SK-N-SH treated with all-trans-retinoic acid at 6 μM for 48 hours (cell line): ENCODE data around the gene FHIT.

Source experiments
- ATAC-seq: fragments of 200-7000 bp; cut with Tn5 transposase; 3 replicates; pipeline ENCODE4 v1.9.1; 2020; ENCODE audit warnings: mild to moderate bottlenecking, moderate library complexity
- ARNTL ChIP-seq: fragments of 450-650 bp; formaldehyde crosslinking; IDR thresholded peaks from 2 replicates; pipeline ENCODE4 v1.5.0; 2020; ENCODE audit warnings: low read depth, mild to moderate bottlenecking, moderate library complexity, borderline replicate concordance
- BACH2 ChIP-seq: fragments of 250-450 bp; sonication (Bioruptor Pico); IDR thresholded peaks from 2 replicates; pipeline ENCODE4 v1.9.0; 2021; ENCODE audit warnings: mild to moderate bottlenecking, borderline replicate concordance
- CSDC2 ChIP-seq: fragments of 250-450 bp; sonication (Bioruptor Pico); IDR thresholded peaks from 2 replicates; pipeline ENCODE4 v1.5.0; 2020; ENCODE audit warnings: mild to moderate bottlenecking, moderate library complexity
- ESRRG ChIP-seq: fragments of 250-450 bp; sonication (Bioruptor Pico); IDR thresholded peaks from 2 replicates; pipeline ENCODE4 v1.6.1; 2021; ENCODE audit warnings: mild to moderate bottlenecking
- GLIS3 ChIP-seq: fragments of 250-450 bp; sonication (Bioruptor Pico); IDR thresholded peaks from 2 replicates; pipeline ENCODE4 v1.5.0; 2020; ENCODE audit warnings: mild to moderate bottlenecking, moderate library complexity
- ISL1 ChIP-seq: fragments of 250-450 bp; sonication (Bioruptor Pico); IDR thresholded peaks from 2 replicates; pipeline ENCODE4 v2.1.2; 2022; ENCODE audit warnings: mild to moderate bottlenecking, moderate library complexity
- OSR1 ChIP-seq: fragments of 250-450 bp; sonication (Bioruptor Pico); IDR thresholded peaks from 2 replicates; pipeline ENCODE4 v1.8.0; 2022; ENCODE audit warnings: moderate library complexity, mild to moderate bottlenecking, inconsistent platforms
- PATZ1 ChIP-seq: fragments of 250-450 bp; sonication (Bioruptor Pico); IDR thresholded peaks from 2 replicates; pipeline ENCODE4 v1.8.0; 2020; ENCODE audit warnings: mild to moderate bottlenecking, moderate library complexity, borderline replicate concordance
- POU6F1 ChIP-seq: fragments of 250-450 bp; sonication (Bioruptor Pico); IDR thresholded peaks from 2 replicates; pipeline ENCODE4 v1.8.0; 2021; ENCODE audit warnings: low read depth, mild to moderate bottlenecking, moderate library complexity, borderline replicate concordance
- PPARA ChIP-seq: fragments of 250-450 bp; sonication (Bioruptor Pico); IDR thresholded peaks from 2 replicates; pipeline ENCODE4 v1.5.0; 2020; ENCODE audit warnings: mild to moderate bottlenecking, borderline replicate concordance
- RARB ChIP-seq: fragments of 250-450 bp; sonication (Bioruptor Pico); IDR thresholded peaks from 2 replicates; pipeline ENCODE4 v1.8.0; 2021; ENCODE audit warnings: mild to moderate bottlenecking, moderate library complexity
- SNAI2 ChIP-seq: fragments of 250-450 bp; sonication (Bioruptor Pico); IDR thresholded peaks from 2 replicates; pipeline ENCODE4 v1.5.0; 2020; ENCODE audit warnings: mild to moderate bottlenecking, moderate library complexity
- TOX ChIP-seq: fragments of 250-450 bp; sonication (Bioruptor Pico); IDR thresholded peaks from 2 replicates; pipeline ENCODE4 v1.8.0; 2021; ENCODE audit warnings: mild to moderate bottlenecking, moderate library complexity, borderline replicate concordance
- TSHZ2 ChIP-seq: fragments of 250-450 bp; sonication (Bioruptor Pico); IDR thresholded peaks from 2 replicates; pipeline ENCODE4 v1.5.0; 2020; ENCODE audit warnings: mild to moderate bottlenecking, moderate library complexity
- ZC3H10 ChIP-seq: fragments of 250-450 bp; sonication (Bioruptor Pico); IDR thresholded peaks from 2 replicates; pipeline ENCODE4 v1.5.1; 2021; ENCODE audit warnings: mild to moderate bottlenecking, moderate library complexity
- ZFP30 ChIP-seq: fragments of 450-650 bp; formaldehyde crosslinking; IDR thresholded peaks from 2 replicates; pipeline ENCODE4 v1.5.0; 2022; ENCODE audit warnings: mild to moderate bottlenecking, moderate library complexity
- ZNF70 ChIP-seq: fragments of 450-650 bp; formaldehyde crosslinking; IDR thresholded peaks from 2 replicates; pipeline ENCODE4 v1.5.0; 2020; ENCODE audit warnings: mild to moderate bottlenecking, moderate library complexity
- ZNF8 ChIP-seq: fragments of 450-650 bp; formaldehyde crosslinking; IDR thresholded peaks from 2 replicates; pipeline ENCODE4 v1.5.0; 2020; ENCODE audit warnings: mild to moderate bottlenecking, moderate library complexity
- TF ChIP-seq, protein P1 (sequence below): fragments of 250-450 bp; sonication (Bioruptor Pico); IDR thresholded peaks from 2 replicates; pipeline ENCODE4 v1.5.1; 2020; ENCODE audit warnings: low read depth, mild to moderate bottlenecking, moderate library complexity

FHIT gene

DNA sequence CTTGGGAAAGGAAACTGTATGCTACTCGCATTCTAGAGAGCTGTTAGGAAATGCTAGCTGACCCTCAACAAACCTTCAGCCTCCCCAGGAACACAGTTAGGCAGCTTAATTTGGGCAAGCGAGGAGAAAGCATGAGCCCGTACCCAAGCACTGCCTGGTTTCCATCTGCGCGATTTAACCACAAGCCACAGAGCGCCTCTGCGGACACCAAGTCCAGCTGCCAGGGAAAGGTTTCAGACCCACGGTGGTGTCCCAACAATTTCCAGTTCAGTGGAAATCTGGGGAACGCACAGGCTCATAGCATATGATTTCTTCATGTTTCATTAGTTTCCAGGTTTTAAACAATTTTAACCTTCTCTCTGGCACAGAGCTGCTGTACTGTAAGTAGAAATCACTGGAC lies 617.6 kb downstream of the FHIT start (continued):
- TF ChIP-seq TSHZ2 (CRISPR knock-in tag) (no peak), ZFP30 (CRISPR knock-in tag) (no peak), GLIS3 (CRISPR knock-in tag) (no peak), TOX (CRISPR knock-in tag) (no peak), ARNTL (no peak)

DNA sequence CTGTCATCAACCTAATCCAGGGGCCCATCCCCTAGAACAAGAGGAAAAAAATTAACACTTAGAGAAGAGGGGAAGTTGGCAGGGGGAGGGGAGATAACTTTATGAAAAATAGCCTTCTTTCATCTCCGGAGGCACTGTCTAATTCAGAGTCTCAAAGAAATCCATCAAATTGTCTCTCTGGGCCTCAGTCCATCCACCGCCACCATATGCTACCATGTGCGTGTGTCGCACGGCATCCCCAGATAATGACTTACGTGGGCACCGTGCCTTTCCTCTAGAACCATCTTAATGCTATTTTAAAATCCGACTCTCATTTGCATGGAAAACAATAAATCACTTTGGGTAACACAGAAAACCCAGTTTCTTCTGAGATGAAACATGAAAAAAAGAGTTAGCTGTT lies 619.7 kb downstream of the FHIT start:
- ATAC-seq = no peak
- no peak for TF ChIP-seq ZNF8
- no peak for TF ChIP-seq TSHZ2 (CRISPR knock-in tag)
- no peak for TF ChIP-seq TOX (CRISPR knock-in tag)
- TF ChIP-seq CSDC2 (CRISPR knock-in tag) = no peak
- TF ChIP-seq ISL1 (CRISPR knock-in tag) = no peak

DNA sequence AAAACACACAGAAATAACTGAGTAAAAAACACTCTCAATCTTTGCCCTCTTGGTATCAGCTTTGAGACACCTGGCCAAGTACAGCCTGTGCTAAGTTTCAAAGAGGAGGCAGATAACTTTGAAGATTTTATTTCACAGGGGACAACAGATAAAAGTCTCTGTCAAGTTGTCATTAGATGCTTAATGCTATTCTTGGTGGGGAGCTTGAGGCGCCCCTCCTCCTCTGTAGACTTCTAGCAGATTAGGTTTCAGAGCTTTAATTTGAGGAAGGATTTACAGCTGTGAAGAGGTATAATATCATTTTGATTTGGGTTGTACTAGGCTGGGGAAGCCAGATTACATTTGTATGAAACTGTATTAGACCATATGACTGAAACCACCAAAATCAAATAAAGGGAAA lies 620.3 kb downstream of the FHIT start:
- ATAC-seq = no peak
- no peak for TF ChIP-seq POU6F1 (CRISPR knock-in tag)
- no peak for TF ChIP-seq GLIS3 (CRISPR knock-in tag)
- TF ChIP-seq OSR1 (CRISPR knock-in tag) = no peak
- no peak for TF ChIP-seq PATZ1 (CRISPR knock-in tag)
- no peak for TF ChIP-seq ESRRG (CRISPR knock-in tag)
- TF ChIP-seq PPARA (CRISPR knock-in tag) = no peak
- TF ChIP-seq ZC3H10 (CRISPR knock-in tag) = no peak
- no peak for TF ChIP-seq ZFP30 (CRISPR knock-in tag)
- TF ChIP-seq CSDC2 (CRISPR knock-in tag) = no peak
- TF ChIP-seq ZNF70 (CRISPR knock-in tag) = no peak
- TF ChIP-seq ISL1 (CRISPR knock-in tag) = no peak
- no peak for TF ChIP-seq SNAI2 (CRISPR knock-in tag)
- TF ChIP-seq, protein P1, sequence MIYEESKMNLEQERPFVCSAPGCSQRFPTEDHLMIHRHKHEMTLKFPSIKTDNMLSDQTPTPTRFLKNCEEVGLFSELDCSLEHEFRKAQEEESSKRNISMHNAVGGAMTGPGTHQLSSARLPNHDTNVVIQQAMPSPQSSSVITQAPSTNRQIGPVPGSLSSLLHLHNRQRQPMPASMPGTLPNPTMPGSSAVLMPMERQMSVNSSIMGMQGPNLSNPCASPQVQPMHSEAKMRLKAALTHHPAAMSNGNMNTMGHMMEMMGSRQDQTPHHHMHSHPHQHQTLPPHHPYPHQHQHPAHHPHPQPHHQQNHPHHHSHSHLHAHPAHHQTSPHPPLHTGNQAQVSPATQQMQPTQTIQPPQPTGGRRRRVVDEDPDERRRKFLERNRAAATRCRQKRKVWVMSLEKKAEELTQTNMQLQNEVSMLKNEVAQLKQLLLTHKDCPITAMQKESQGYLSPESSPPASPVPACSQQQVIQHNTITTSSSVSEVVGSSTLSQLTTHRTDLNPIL (CRISPR knock-in tag) = no peak

- no peak for ATAC-seq
- TF ChIP-seq RARB (CRISPR knock-in tag) = no peak
- TF ChIP-seq BACH2 (CRISPR knock-in tag) = no peak
- TF ChIP-seq, protein P1 (CRISPR knock-in tag) = no peak
- no peak for TF ChIP-seq ESRRG (CRISPR knock-in tag)
- TF ChIP-seq CSDC2 (CRISPR knock-in tag) = no peak
- no peak for TF ChIP-seq PATZ1 (CRISPR knock-in tag)
- TF ChIP-seq ARNTL = no peak
- no peak for TF ChIP-seq ZNF70 (CRISPR knock-in tag)
- TF ChIP-seq TOX (CRISPR knock-in tag) = no peak
These were observed 621.4 kb downstream of the FHIT start for GRCh38 chr3:60629816-60630215.
